CD4-positive, alpha-beta T cell treated with Interleukin-12 subunit alpha and Interleukin-12 subunit beta, for 1 hour (primary cell): ENCODE measurements around the gene C19orf47.
"Not testable (repeated sequence)": the region's sequence is repeated elsewhere in the genome, so short reads cannot be mapped to it uniquely, and the experiment has no call there.

Source experiments
- DNase-seq: peaks from one replicate; pipeline ENCODE4 v3.0.0-alpha.2; 2020

C19orf47 gene

DNA sequence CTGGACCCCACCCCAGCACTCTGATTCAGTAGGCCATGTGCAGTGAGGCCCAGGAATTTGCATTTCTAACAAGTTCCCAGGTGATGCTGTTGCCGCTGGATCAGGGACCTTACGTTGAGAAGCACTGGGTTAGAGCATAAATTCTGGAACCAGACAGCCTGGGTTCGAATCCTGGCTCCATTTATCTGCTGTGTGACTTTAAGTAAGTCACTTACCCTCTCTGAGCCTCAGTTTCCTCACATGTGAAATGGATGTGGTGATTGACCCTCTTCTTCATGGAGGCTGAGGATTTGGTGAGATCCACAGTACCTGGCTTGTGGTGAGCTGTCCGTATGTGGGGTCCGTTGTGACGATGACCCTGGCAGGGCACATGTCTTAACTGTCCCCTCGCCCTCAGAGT lies 25.9 kb upstream of the C19orf47 start:
- no peak for DNase-seq

DNA sequence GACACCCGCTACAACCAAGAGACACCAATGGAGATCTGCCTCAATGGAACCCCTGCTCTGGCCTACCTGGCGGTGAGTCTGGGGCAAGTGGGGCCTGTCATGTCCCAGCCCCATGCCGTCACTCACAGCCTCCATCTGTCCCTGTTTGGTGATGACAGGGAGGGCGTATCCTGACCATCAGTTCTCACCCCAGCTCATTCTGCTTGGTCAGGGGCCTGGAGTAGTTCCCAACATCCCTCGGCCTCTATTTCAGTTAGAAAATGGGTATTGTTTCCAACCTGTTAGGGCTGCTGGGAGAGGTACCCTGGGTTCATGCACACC lies 23.6 kb upstream of the C19orf47 start:
- DNase-seq, result no peak

DNA sequence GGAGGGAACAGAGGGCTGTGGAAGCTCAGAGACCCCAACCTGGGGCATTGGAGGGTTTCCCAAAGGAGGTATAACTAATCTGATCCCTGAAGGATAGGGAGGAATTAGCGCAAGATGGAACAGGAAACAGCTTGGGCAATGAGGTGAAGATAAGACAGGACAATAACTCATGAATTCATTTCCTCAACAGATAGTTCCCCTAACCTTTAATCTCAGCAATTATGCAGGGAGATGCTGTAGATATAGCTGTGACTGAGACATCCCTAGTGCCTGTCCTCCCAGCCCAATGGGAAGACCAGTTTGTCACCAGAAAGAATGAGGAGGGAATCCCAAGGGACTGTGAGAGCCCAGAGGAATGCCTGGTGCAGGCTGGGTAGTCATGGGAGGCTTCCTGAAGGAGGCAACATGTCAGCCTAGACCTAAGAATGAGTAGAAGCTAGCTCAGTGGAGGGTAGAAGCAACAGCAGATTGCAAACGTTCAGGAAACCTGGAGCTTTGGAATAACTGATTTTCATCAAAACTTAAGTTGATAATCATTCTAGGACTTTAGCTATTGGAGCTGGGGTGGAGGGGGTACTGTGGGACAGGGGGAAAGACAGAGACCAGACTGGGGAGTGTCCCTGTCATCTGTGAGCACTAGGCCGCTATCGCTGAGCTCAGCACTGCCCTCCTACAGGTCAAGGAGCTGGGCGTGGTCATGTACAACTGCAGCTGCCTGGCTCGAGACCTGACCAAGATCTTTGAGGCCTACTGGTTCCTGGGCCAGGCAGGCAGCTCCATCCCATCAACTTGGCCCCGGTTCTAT lies 23.0 kb upstream of the C19orf47 start:
- no peak for DNase-seq

GRCh38 chr19:40370253-40370652 lies 22.1 kb upstream of the C19orf47 start:
- DNase-seq, result not testable (repeated sequence)

DNA sequence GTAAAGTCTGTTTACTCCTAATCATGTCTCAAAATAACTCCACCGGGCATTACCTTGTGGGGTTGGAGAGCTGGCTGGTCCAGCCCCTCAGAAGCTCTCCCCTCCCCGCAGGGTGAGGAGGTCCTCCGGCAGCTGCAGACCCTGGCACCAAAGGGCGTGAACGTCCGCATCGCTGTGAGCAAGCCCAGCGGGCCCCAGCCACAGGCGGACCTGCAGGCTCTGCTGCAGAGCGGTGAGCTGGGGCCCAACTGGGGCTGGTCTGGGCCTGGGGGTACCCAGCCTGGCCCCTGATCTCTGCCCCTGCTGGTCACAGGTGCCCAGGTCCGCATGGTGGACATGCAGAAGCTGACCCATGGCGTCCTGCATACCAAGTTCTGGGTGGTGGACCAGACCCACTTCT lies 21.6 kb upstream of the C19orf47 start:
- no peak for DNase-seq

DNA sequence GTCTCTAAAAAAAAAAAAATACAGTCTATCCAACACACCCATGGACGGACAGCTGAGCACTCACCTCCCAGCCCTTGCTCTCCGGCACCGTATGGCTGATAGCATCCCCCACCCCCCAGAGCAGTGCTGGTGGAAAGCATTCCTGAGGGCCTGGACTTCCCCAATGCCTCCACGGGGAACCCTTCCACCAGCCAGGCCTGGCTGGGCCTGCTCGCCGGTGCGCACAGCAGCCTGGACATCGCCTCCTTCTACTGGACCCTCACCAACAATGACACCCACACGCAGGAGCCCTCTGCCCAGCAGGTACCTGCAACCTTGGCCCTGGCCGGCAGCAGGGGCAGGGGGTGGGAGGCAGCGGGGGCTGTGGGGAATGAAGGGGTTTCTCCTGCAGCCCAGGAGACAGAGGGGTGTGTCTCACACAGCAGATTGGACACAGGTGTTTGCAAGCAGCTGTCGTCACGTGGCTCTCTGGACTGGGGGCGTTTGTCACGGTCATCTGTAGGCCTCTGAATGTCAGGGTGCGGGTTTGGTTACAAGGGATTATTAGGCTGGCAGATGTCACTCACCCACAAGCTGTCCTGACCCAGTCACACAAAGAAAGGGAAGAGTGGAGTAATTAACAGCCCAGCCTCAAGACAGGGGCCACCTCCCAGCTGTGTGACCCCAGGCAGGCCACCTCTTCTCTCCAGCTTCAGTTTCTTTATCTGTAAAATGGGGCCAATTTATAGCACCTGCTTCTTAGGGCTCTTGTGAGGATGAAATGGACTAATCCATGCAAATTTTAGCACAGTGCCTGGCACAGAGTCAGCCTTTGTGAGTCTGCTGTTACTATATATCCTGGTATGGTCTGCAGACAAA lies 19.6 kb upstream of the C19orf47 start:
- DNase-seq, result no peak

DNA sequence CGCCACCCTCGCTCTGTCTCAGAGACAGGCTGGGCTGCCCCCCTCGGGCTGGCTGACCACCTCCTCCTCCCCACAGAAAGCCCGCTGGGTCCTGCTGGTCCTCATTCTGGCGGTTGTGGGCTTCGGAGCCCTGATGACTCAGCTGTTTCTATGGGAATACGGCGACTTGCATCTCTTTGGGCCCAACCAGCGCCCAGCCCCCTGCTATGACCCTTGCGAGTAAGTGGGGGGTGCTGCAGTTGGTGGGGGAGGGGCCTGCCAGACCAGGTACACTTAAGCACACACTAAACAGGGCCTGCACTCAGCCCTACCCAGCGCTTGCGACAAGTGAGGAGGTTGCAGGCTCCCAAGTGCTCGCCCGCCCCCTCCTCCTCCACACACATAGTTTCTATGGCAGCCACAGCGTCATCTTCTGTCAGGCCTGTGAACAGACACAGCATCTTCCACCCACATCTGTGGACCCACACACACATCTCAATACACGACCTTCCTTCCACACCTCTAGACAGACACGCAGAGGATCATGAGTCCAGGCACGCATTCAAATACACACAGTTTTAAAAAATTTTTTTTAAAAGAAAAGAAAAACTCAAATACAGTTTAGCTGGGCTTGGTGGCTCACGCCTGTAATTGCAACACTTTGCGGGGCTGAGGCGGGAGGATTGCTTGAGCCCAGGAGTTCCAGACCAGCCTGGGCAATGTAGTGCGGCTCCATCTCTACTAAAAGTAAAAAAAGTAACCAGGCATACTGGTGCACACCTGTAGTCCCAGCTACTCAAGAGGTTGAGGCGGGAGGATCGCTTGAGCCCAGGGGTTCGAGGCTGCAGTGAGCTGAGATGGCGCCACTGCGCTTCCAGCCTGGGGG lies 18.7 kb upstream of the C19orf47 start:
- DNase-seq, result no peak

- peak; percentile 41 for DNase-seq
Observed at GRCh38 chr19:40365613-40366401, 17.6 kb upstream of the C19orf47 start.

GRCh38 chr19:40365010-40365409 lies 16.8 kb upstream of the C19orf47 start:
- no peak for DNase-seq

DNA sequence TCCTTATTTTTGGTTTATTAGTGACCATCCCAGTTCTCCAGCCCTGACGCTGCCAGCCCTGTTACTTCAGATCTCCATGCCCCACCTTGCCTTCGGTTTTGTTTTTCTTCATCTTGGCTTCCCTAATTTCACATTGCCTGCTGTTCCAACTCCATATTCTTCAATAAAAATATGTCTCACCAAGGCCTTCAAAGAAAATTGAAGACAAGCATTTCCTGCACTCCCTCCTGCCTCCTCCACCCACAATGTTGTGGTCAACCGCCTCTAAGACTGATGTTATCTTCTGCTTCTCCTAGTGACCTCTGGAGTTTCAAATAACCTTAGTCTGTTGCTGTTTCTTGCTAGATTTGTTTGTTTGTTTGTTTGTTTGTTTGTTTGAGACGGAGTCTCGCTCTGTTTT lies 14.9 kb upstream of the C19orf47 start:
- DNase-seq, result peak; percentile 6

- DNase-seq, result no peak
Observed at GRCh38 chr19:40362160-40362559, 14.0 kb upstream of the C19orf47 start.

DNA sequence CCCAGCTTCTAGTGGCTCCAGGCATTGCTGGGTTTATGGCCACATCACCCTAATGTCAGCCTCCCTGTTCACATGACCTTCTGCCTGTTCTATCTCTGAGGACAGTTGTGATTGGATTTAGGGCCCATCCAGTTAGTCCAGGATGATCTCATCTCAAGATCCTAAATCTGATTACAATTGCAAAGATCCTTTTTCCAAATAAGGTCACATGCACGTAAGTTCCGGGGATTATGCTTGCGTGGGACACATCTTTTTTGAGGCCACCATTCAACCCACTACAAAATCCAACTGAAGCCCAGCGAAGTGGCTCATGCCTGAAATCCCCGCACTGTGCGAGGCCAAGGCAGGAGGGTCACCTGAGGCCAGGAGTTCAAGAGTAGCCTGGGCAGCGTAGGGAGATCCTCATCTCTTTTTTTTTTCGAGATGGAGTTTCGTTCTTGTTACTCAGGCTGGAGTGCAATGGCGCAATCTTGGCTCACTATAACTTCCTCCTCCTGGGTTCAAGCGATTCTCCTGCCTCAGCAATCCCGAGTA lies 12.6 kb upstream of the C19orf47 start:
- DNase-seq, result no peak

GRCh38 chr19:40360020-40360707 lies 12.0 kb upstream of the C19orf47 start:
- DNase-seq, result no peak

DNA sequence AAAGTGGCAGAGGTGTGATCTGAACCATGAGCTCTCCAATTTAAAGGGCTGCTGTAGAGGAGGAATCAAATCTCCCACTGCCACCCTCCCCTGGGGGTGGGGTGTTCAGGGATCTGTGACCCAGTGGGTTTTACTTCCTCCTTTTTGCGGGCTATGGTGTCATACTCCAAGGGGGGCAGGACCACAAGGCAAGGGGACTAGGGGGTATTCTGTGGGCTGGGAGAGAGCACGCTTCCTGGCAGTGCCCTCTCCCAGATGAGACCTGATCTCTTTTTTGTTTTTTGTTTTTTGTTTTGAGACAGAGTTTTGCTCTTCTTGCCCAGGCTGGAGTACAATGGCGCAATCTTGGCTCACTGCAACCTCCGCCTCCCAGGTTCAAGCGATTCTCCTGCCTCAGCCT lies 10.6 kb upstream of the C19orf47 start:
- DNase-seq, result peak; percentile 18

DNA sequence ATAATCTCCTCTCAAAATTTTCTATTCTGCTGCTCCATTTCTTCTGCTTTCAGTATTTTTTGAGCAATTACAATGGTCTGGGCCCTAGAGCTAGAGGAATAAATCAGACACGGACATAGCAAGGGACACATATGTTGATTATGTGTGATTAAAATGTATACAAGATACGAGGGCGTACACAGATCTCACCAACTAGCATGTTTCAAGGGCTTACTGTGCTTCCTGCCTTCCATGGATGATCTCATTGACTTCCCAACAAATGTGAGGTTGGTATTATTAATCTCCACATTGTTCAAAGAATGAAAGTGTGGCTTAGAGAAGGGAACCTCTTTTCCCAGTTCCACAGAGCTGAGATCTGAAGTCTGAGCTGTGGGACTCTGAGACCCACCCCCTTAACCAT lies 9.4 kb upstream of the C19orf47 start:
- no peak for DNase-seq

DNA sequence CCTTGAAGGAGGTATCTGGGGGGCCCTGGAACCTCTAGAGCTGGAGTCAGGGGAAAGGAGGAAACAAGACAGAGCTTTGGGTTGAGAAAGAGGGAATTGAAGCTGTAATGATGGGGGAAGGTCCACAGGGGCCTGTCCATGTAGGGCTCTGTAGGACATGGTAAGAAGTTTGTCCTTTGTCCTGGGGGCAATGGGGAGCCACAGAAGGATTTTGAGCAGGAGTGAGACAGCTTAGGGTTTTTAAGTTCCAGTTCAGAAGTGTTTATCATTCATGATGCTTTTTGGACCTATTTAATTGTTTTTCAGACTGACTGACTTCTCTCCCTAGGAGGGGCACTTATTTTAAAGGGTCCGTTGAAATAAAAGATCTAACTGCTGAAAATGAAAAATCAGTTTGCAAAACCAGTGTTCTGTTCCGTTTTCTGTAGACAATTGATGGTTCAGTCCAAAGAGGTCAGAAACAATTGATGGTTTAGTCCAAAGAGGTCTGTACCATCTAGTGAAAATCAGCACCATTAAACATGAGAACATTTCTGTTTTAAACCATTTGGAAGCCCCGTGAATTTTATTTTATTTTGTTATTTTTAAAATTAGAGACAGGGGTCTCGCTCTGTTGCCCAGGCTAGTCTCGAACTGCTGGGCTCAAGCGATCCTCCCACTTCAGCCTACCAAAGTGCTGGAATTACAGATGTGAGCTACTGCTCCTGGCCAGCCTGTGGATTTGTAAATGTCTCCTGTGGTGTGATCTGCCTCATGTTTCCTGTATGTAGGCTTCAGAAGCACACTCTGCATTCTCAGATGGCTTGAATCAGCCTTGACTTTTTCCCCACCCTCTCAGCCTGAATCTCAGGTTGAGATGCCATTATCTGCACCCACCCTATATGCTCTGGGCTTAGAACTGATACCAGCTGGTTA lies 8.7 kb upstream of the C19orf47 start:
- DNase-seq, result no peak

- no peak for DNase-seq
Observed at GRCh38 chr19:40355975-40356680, 7.9 kb upstream of the C19orf47 start.

- DNase-seq, result peak; percentile 10
Observed at GRCh38 chr19:40348961-40349507, 837 bp upstream of the C19orf47 start.

- DNase-seq, result no peak
Observed at GRCh38 chr19:40344422-40344821, 3.8 kb downstream of the C19orf47 start.
